ENCODE measurements around the gene ADSS2. TPM values are rescaled to one million over a fixed set of nuclear protein-coding genes. Genes with fewer than 3 reads are reported as not detected.

Gene ADSS2
- total and polyA plus RNA-seq, 5 donors: 5.8 to 14.1 (median 9.4) TPM

- peak; percentile 17 to 38 (median 20) for DNase-seq
- Histone ChIP-seq H3K9me3 (ENCODE audit: control insufficient read depth, low read length) (no peaks in the 10 kb centered on the region), H3K27me3 (ENCODE audit: control insufficient read depth, insufficient read depth) (no peaks in the 10 kb centered on the region), H3K4me1 (ENCODE audit: control insufficient read depth, insufficient read depth, low read length) (no peaks in the 10 kb centered on the region), H3K4me3 (ENCODE audit: low read length) (no peak overlapping the region), H3K27ac (ENCODE audit: low read length) (no peak overlapping the region)
- 96% methylated on average over 4 of the region's 4 CpGs for WGBS
- intact Hi-C loops (cut with DNase I): no loop called here
- no peak for ATAC-seq
These were observed 8.5 kb upstream of the ADSS2 start for GRCh38 chr1:244460197-244460596.

- Histone ChIP-seq H3K9me3 (ENCODE audit: control insufficient read depth, low read length) (no peaks in the 10 kb centered on the region), H3K27me3 (ENCODE audit: control insufficient read depth, insufficient read depth) (no peaks in the 10 kb centered on the region), H3K4me1 (ENCODE audit: control insufficient read depth, insufficient read depth, low read length) (no peaks in the 10 kb centered on the region), H3K4me3 (ENCODE audit: low read length) (no peak overlapping the region), H3K27ac (ENCODE audit: low read length) (no peak overlapping the region)
- ATAC-seq (no peak), DNase-seq (no peak)
- intact Hi-C loops (cut with DNase I): no loop called here
- WGBS: 97% methylated on average over 4 of the region's 4 CpGs
These were observed 7.1 kb upstream of the ADSS2 start for GRCh38 chr1:244458781-244459180.

GRCh38 chr1:244456586-244456985, 4.9 kb upstream of the ADSS2 start:
- Histone ChIP-seq H3K27me3 (ENCODE audit: control insufficient read depth, insufficient read depth) (no peaks in the 10 kb centered on the region), H3K27ac (ENCODE audit: low read length) (no peak overlapping the region), H3K4me1 (ENCODE audit: control insufficient read depth, insufficient read depth, low read length) (no peaks in the 10 kb centered on the region), H3K9me3 (ENCODE audit: control insufficient read depth, low read length) (no peaks in the 10 kb centered on the region), H3K4me3 (ENCODE audit: low read length) (no peak overlapping the region)
- ATAC-seq (no peak), DNase-seq (no peak)
- intact Hi-C loops (cut with DNase I): no loop called here
- WGBS: 86% methylated on average over 1 of the region's 1 CpG

DNA sequence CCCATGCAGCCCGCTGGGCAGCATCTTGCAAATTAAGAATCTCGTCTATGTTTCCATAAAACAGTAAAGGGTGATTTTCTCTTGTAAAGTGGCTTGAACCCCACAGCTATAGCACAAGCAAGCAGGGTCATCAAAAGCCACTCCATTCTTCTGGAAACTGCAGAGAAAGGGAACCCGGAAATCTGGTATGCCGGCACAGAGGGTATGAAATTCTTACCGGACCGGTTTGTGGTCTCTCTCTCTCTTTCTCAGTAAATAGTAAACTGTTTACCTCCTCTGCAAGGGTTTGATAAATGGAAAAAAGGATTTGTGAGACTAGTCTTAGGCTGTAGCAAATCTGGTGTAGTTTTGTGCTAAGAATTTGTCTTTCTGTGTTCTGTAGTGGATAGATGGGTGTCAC, 2.7 kb upstream of the ADSS2 start:
- intact Hi-C loops (cut with DNase I): no loop called here
- 80% methylated on average over 6 of the region's 6 CpGs for WGBS
- peaks cover 3% of the 10 kb centered on the region for H3K4me1 ChIP-seq (ENCODE audit: control insufficient read depth, insufficient read depth, low read length)

GRCh38 chr1:244451951-244452795, 464 bp upstream of the ADSS2 start:
- Histone ChIP-seq H3K27ac (ENCODE audit: low read length) (no peak overlapping the region), H3K9me3 (ENCODE audit: control insufficient read depth, low read length) (no peaks in the 10 kb centered on the region), H3K27me3 (ENCODE audit: control insufficient read depth, insufficient read depth) (no peaks in the 10 kb centered on the region), H3K4me1 (ENCODE audit: control insufficient read depth, insufficient read depth, low read length) (peaks cover 3% of the 10 kb centered on the region), H3K4me3 (ENCODE audit: low read length) (peak overlapping the region; percentile 87)
- intact Hi-C loops (cut with DNase I): no loop called here
- ATAC-seq (peak; percentile 99), DNase-seq (peak; percentile 99 to 100 (median 100))
- 5% methylated on average over 47 of the region's 47 CpGs for whole genome bisulfite sequencing

More for the DNA sequence above, 2.7 kb upstream of the ADSS2 start:
- H3K27ac ChIP-seq (ENCODE audit: low read length): no peak overlapping the region
- no peak overlapping the region for H3K4me3 ChIP-seq (ENCODE audit: low read length)
- DNase-seq (no peak), ATAC-seq (no peak)
- no peaks in the 10 kb centered on the region for H3K27me3 ChIP-seq (ENCODE audit: control insufficient read depth, insufficient read depth)
- H3K9me3 ChIP-seq (ENCODE audit: control insufficient read depth, low read length): no peaks in the 10 kb centered on the region

- peaks cover 3% of the 10 kb centered on the region for H3K4me1 ChIP-seq (ENCODE audit: control insufficient read depth, insufficient read depth, low read length)
- intact Hi-C loops (cut with DNase I): no loop called here
- DNase-seq: peak; percentile 65 to 84 (median 80)
These were observed 841 bp downstream of the ADSS2 start for GRCh38 chr1:244450597-244451538.

GRCh38 chr1:244449936-244450508, 1.7 kb downstream of the ADSS2 start:
- Histone ChIP-seq H3K4me3 (ENCODE audit: low read length) (peak overlapping the region; percentile 87), H3K27me3 (ENCODE audit: control insufficient read depth, insufficient read depth) (no peaks in the 10 kb centered on the region), H3K27ac (ENCODE audit: low read length) (peak overlapping the region; percentile 17), H3K9me3 (ENCODE audit: control insufficient read depth, low read length) (no peaks in the 10 kb centered on the region), H3K4me1 (ENCODE audit: control insufficient read depth, insufficient read depth, low read length) (peaks cover 3% of the 10 kb centered on the region)
- 79% methylated on average over 8 of the region's 8 CpGs for WGBS
- DNase-seq (no peak), ATAC-seq (no peak)
- intact Hi-C loops (cut with DNase I): no loop called here

More at GRCh38 chr1:244450597-244451538, 841 bp downstream of the ADSS2 start:
- H3K27ac ChIP-seq (ENCODE audit: low read length): peak overlapping the region; percentile 96
- WGBS: under 1% methylated on average over 41 of the region's 41 CpGs
- peak; percentile 15 to 54 for ATAC-seq
- peak overlapping the region; percentile 87 for H3K4me3 ChIP-seq (ENCODE audit: low read length)
- H3K9me3 ChIP-seq (ENCODE audit: control insufficient read depth, low read length): no peaks in the 10 kb centered on the region
- no peaks in the 10 kb centered on the region for H3K27me3 ChIP-seq (ENCODE audit: control insufficient read depth, insufficient read depth)

- intact Hi-C loops (cut with DNase I): no loop called here
- Histone ChIP-seq H3K4me1 (ENCODE audit: control insufficient read depth, insufficient read depth, low read length) (peaks cover 3% of the 10 kb centered on the region), H3K9me3 (ENCODE audit: control insufficient read depth, low read length) (no peaks in the 10 kb centered on the region), H3K4me3 (ENCODE audit: low read length) (no peak overlapping the region), H3K27ac (ENCODE audit: low read length) (no peak overlapping the region), H3K27me3 (ENCODE audit: control insufficient read depth, insufficient read depth) (no peaks in the 10 kb centered on the region)
- ATAC-seq (no peak), DNase-seq (no peak)
- 83% methylated on average over 5 of the region's 5 CpGs for WGBS
These were observed 3.3 kb downstream of the ADSS2 start for GRCh38 chr1:244448279-244449036.

GRCh38 chr1:244447552-244447951, 4.2 kb downstream of the ADSS2 start:
- no peak for DNase-seq
- WGBS: 92% methylated on average over 2 of the region's 2 CpGs
- Histone ChIP-seq H3K27me3 (ENCODE audit: control insufficient read depth, insufficient read depth) (no peaks in the 10 kb centered on the region), H3K4me3 (ENCODE audit: low read length) (no peak overlapping the region), H3K4me1 (ENCODE audit: control insufficient read depth, insufficient read depth, low read length) (peaks cover 5% of the 10 kb centered on the region), H3K27ac (ENCODE audit: low read length) (no peak overlapping the region), H3K9me3 (ENCODE audit: control insufficient read depth, low read length) (no peaks in the 10 kb centered on the region)
- intact Hi-C loops (cut with DNase I): no loop called here
- ATAC-seq: no peak

- Histone ChIP-seq H3K4me3 (ENCODE audit: low read length) (no peak overlapping the region), H3K4me1 (ENCODE audit: control insufficient read depth, insufficient read depth, low read length) (peaks cover 5% of the 10 kb centered on the region), H3K27me3 (ENCODE audit: control insufficient read depth, insufficient read depth) (no peaks in the 10 kb centered on the region), H3K9me3 (ENCODE audit: control insufficient read depth, low read length) (no peaks in the 10 kb centered on the region), H3K27ac (ENCODE audit: low read length) (no peak overlapping the region)
- WGBS: 53% methylated on average over 1 of the region's 1 CpG
- no peak for ATAC-seq
- intact Hi-C loops (cut with DNase I): no loop called here
- no peak for DNase-seq
These were observed 4.7 kb downstream of the ADSS2 start for GRCh38 chr1:244447024-244447423.
